IPS-11a (cell line): ENCODE results near the gene UNK.
A peak's percentile ranks its signal among the peaks of the same experiment; 100 is the strongest.

Source experiments
- H3K4me3 ChIP-seq: one replicate; pipeline ENCODE4 v1.5.1; 2013; ENCODE audit warnings: low read depth, low read length, control low read depth

Gene UNK

DNA sequence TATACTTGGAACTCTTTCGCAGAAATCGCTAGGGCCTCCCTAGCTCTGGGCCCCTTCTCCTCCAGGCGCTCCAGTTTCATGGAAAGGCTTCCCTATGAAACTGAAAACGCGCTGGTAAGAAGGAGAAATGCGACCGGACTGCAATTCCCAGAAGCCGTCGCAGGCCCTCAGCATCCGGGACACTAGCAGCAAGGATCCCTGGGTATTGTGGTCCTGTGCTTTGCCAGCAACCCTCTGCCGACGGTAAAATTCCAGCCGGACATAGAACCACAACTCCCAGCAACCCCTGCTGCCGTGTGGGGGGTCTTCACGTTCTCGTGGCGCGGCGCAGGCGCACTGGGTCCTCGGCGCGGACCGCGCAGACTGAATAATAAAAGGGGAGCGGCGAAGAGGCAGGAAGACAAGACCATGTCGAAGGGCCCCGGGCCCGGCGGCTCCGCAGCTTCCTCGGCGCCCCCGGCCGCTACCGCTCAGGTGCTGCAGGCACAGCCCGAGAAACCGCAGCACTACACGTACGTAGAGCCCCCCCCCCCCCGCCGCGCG is at the start of gene UNK:
TSS of gene UNK (plus strand) at position 334 of the 543 bp plus-strand sequence. CDS start at position 409, 75 bp downstream.
- H3K4me3 ChIP-seq = peak within 1 kb of the TSS; percentile 88

DNA sequence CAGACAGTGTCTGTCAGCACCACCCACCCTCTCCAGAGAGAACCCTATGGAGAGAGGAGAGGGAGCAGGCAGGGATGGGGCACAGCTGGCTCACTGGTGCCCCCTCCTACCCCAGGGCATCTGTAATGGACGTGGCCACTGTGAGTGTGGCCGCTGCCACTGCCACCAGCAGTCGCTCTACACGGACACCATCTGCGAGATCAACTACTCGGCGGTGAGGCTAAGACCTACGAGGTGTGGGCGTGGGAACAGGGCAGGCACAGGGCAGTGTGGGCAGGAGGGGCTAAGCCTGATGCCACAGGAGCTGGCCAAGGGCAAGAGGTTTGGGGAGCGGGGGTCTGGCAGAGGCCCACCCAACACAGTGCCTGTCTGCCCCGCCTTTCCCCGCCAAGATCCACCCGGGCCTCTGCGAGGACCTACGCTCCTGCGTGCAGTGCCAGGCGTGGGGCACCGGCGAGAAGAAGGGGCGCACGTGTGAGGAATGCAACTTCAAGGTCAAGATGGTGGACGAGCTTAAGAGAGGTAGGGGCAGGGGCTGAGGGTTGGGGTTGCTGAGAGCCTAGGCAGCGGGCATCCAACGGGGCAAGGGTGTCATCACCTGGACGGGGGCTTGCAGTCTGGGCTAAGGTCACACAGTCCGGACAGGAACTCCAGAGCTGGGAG is 48.3 kb upstream of the UNK start:
- no peak overlapping the region for H3K4me3 ChIP-seq

DNA sequence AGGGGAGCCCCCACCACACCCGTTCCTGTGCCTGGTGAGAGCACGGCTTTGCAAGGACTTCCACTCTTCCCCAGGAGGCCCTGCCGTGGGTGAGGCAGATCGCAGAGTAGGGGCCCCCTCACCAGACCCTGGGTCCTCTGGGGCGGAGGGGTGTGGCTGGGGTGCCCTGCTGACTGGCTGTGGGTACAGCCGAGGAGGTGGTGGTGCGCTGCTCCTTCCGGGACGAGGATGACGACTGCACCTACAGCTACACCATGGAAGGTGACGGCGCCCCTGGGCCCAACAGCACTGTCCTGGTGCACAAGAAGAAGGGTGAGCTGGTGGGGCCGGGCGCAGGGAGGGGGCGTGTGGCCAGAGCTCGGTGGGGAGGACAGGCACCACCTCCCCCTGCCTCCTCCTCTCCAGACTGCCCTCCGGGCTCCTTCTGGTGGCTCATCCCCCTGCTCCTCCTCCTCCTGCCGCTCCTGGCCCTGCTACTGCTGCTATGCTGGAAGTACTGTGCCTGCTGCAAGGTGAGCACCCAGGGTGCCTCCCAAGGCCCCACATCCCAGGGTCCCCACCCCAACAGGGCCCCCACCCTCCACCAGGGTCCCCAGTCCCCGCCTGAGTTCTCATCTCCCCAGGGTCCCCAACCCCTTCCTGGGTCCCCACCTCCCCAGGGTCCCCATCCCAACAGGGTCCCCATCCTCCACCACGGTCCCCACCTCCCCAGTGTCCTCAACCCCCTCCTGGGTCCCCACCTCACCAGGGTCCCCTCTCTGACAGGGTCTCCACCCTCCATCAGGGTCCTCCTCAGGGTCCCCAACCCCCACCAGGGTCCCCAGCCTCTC is 47.3 kb upstream of the UNK start:
- H3K4me3 ChIP-seq = no peak overlapping the region

GRCh38 chr17:75738218-75738802 is 46.3 kb upstream of the UNK start:
- H3K4me3 ChIP-seq = no peak overlapping the region

DNA sequence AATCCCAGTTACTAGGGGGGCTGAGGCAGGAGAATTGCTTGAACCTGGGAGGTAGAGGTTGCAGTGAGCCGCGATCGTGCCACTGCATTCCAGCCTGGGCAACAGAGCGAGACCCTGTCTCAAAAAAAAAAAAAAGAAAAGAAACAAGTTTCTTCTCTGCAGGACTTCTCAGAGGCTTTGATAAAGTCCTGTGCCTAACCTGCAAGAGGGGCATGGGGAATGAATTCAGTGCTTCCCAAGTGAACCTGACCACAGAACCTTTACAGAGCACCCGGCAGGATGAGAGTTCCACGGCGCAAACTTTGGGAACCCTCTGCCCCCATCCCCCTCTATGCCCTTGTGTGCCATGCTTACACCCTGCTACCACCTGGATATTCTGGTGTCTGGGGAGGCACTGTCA is 45.4 kb upstream of the UNK start:
- no peak overlapping the region for H3K4me3 ChIP-seq

DNA sequence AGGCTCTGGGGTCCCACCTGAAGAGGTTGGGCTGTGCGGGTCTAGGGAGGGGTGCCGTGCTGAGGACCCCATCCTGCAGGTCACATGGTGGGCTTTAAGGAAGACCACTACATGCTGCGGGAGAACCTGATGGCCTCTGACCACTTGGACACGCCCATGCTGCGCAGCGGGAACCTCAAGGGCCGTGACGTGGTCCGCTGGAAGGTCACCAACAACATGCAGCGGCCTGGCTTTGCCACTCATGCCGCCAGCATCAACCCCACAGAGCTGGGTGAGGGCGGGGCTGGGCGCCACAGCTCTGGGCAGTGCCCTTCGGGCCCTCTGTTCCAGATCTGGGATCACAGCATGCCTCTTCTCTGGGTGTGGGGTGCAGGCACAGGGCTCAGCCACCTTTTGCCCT is 44.8 kb upstream of the UNK start:
- H3K4me3 ChIP-seq = no peak overlapping the region

DNA sequence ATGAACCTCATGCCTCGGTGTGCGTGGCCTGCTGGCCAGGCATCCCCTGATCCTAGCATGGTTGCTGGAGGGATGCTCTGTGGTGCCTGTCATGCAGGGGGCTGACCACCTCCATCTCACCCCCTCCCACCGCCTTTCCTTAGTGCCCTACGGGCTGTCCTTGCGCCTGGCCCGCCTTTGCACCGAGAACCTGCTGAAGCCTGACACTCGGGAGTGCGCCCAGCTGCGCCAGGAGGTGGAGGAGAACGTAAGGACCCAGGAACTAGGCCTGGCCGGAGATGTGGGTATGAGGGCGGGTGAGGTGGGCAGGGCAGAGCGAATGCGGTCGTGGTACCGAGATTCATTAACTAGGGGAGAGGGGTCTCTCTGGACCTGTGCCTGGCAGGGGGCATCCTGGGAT is 44.4 kb upstream of the UNK start:
- H3K4me3 ChIP-seq = no peak overlapping the region

- no peak overlapping the region for H3K4me3 ChIP-seq
Measured at GRCh38 chr17:75740631-75741077, 44.0 kb upstream of the UNK start.

GRCh38 chr17:75742337-75742736 is 42.3 kb upstream of the UNK start:
- H3K4me3 ChIP-seq = no peak overlapping the region

DNA sequence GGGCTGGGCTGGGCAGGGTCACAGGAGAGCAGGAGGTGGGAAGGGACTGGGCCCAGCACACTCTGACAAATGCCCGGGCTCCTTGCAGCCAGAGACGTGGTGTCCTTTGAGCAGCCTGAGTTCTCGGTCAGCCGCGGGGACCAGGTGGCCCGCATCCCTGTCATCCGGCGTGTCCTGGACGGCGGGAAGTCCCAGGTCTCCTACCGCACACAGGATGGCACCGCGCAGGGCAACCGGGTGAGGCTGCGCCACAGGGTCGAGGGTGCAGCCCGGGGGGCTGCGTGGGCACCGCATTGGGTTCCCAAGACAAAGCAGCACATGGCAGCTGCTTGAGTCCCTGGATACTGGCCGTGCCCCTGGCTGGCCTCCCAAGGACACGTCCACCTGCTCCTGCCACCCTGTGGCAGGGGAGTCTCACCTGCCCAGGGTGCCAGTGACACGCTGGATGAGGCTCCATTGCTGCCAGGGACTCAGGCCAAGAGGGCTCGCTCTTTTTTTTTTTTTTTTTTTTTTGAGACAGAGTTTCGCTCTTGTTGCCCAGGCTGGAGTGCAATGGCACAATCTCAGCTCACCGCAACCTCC is 40.9 kb upstream of the UNK start:
- H3K4me3 ChIP-seq = no peak overlapping the region

DNA sequence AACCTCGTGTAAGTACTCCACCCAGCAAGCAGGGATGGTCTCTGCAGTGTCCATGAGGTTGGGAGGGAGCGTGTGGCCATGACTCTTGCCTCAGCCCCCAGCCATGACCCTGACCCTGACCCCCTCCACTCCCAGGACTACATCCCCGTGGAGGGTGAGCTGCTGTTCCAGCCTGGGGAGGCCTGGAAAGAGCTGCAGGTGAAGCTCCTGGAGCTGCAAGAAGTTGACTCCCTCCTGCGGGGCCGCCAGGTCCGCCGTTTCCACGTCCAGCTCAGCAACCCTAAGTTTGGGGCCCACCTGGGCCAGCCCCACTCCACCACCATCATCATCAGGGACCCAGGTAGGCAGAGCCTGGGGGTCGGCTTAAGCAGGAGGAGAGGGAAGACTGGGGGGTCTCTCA is 35.9 kb upstream of the UNK start:
- H3K4me3 ChIP-seq = no peak overlapping the region

DNA sequence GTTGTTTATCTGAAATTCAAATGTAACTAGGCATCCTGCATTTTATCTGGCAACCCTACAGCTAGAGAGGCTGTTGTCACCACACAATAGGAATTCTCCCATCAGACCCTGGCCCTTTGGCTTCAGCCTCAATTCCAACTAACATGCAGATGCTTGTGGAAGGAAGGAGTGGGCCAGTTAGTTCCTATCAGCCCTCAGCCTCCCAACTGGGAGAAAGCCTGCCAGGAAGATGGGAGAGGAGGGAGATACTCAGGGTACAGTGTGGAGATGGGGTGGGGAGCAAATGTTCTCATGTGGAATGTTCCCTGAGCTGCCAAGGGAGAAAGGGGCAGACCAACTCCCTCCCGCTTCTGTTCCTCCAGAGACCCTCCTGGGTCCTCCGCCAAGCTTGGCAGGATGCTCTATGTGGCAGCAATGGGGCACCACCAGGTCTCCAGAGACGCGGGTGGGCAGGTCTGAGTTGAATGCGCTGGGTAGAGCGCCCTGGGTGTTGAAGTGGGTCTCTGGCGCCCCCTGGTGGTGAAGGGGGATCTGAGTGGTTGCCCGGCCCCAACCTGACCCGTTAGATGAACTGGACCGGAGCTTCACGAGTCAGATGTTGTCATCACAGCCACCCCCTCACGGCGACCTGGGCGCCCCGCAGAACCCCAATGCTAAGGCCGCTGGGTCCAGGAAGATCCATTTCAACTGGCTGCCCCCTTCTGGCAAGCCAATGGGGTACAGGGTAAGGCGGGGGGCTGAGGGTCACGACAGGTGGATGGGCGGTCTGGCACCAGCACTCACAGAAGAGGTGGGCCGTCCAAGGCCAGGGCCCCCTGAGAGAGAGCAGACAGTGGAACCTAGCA is 34.8 kb upstream of the UNK start:
- no peak overlapping the region for H3K4me3 ChIP-seq

- H3K4me3 ChIP-seq = no peak overlapping the region
Measured at GRCh38 chr17:75750661-75751423, 33.8 kb upstream of the UNK start.

GRCh38 chr17:75751676-75752404 is 32.8 kb upstream of the UNK start:
- H3K4me3 ChIP-seq = no peak overlapping the region

GRCh38 chr17:75752405-75752709 is 32.2 kb upstream of the UNK start:
- no peak overlapping the region for H3K4me3 ChIP-seq

GRCh38 chr17:75752802-75753513 is 31.6 kb upstream of the UNK start:
- no peak overlapping the region for H3K4me3 ChIP-seq

DNA sequence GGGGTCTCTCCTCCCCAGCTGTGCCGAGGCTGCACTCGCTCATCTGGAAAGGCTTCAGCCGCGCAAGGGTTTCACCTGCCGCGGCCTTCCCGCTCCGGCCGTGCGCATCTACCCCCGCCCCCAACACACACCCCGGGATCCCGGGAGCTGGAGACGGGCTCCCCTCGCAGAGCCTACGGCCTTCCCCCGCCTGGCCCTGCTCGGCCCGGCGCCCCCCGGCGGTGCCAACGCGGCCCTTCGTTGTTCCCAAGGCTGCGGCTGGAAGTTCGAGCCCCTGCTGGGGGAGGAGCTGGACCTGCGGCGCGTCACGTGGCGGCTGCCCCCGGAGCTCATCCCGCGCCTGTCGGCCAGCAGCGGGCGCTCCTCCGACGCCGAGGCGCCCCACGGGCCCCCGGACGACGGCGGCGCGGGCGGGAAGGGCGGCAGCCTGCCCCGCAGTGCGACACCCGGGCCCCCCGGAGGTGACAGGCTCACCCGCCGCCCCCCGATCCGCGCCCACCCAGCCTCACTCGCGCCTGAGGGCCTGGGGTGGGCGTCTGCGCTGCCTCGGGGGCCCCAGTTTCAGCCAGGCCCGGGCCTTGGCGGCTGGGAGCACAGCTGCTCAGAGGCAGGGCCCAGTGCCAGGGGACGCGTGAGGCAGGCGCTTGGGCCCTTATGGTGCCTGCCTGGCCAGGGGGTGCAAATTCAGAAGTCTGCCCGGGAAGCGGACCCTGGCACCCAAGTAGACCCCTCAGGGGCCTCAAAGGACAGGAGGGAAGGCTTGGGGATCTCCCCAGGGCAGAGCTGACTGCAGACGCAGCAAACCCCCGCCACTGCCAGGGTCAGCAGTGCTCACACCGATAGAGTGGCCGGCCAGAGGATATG is 30.9 kb upstream of the UNK start:
- peak overlapping the region; percentile 1 for H3K4me3 ChIP-seq
